GM19372 (cell line): ENCODE results near the gene ERMARD.

Experiments used
- ATAC-seq: cut with Tn5 transposase; IDR thresholded peaks from one replicate; pipeline ENCODE4 v1.9.1; 2021; ENCODE audit warnings: mild to moderate bottlenecking, low read depth, moderate library complexity; ENCODE audit not compliant: unreplicated experiment

ERMARD gene

GRCh38 chr6:169800116-169800667 lies 48.8 kb downstream of the ERMARD start:
- ATAC-seq: no peak

- no peak for ATAC-seq
Observed at GRCh38 chr6:169800668-169801395, 49.4 kb downstream of the ERMARD start.

GRCh38 chr6:169801396-169802160 lies 50.2 kb downstream of the ERMARD start:
- no peak for ATAC-seq

- no peak for ATAC-seq
Observed at GRCh38 chr6:169802790-169803189, 51.4 kb downstream of the ERMARD start.

GRCh38 chr6:169803271-169803811 lies 51.9 kb downstream of the ERMARD start:
- ATAC-seq: no peak

GRCh38 chr6:169803816-169804340 lies 52.5 kb downstream of the ERMARD start:
- no peak for ATAC-seq

GRCh38 chr6:169804427-169804826 lies 53.0 kb downstream of the ERMARD start:
- no peak for ATAC-seq

GRCh38 chr6:169805242-169805838 lies 53.9 kb downstream of the ERMARD start:
- no peak for ATAC-seq

GRCh38 chr6:169806701-169807100 lies 55.3 kb downstream of the ERMARD start:
- no peak for ATAC-seq

GRCh38 chr6:169807229-169807628 lies 55.8 kb downstream of the ERMARD start:
- no peak for ATAC-seq

GRCh38 chr6:169807699-169808607 lies 56.5 kb downstream of the ERMARD start:
- ATAC-seq: no peak

GRCh38 chr6:169808608-169808967 lies 57.2 kb downstream of the ERMARD start:
- no peak for ATAC-seq

- no peak for ATAC-seq
Observed at GRCh38 chr6:169809386-169809785, 58.0 kb downstream of the ERMARD start.

GRCh38 chr6:169810066-169810989 lies 58.9 kb downstream of the ERMARD start:
- ATAC-seq: no peak

GRCh38 chr6:169811072-169811471 lies 59.6 kb downstream of the ERMARD start:
- ATAC-seq: no peak

GRCh38 chr6:169811521-169812256 lies 60.3 kb downstream of the ERMARD start:
- ATAC-seq: no peak

GRCh38 chr6:169812257-169812644 lies 60.8 kb downstream of the ERMARD start:
- ATAC-seq: no peak

- no peak for ATAC-seq
Observed at GRCh38 chr6:169813969-169814368, 62.5 kb downstream of the ERMARD start.
